Immature natural killer cell (primary cell): ENCODE data around the gene OR51B6. TPM values are rescaled to one million over a fixed set of nuclear protein-coding genes. Genes with fewer than 3 reads are reported as not detected.

ENCODE experiments used
- DNase-seq, 3 donors: peaks; one replicate each; pipeline ENCODE4 v3.0.0; 2022; ENCODE audit warnings: mixed read lengths in 1 of 3
- H3K27ac Mint-ChIP-seq, 6 donors: one replicate each; pipeline ENCODE4 v1.8.0; 2020; ENCODE audit warnings: mixed read lengths in 6 of 6, mild to moderate bottlenecking in 5 of 6, inconsistent platforms in 4 of 6, moderate library complexity in 3 of 6
- H3K27me3 Mint-ChIP-seq, 3 donors: one replicate each; pipeline ENCODE4 v1.8.0; 2020 to 2021; ENCODE audit warnings: low read depth in 3 of 3, mild to moderate bottlenecking in 3 of 3, mixed read lengths in 3 of 3, moderate library complexity in 3 of 3, inconsistent platforms in 1 of 3
- H3K36me3 Mint-ChIP-seq, 3 donors: one replicate each; pipeline ENCODE4 v1.8.0; 2020; ENCODE audit warnings: mixed read lengths in 3 of 3, inconsistent platforms in 2 of 3, mild to moderate bottlenecking in 2 of 3
- H3K4me1 Mint-ChIP-seq, 2 donors: one replicate each; pipeline ENCODE4 v1.8.0; 2020; ENCODE audit warnings: inconsistent platforms in 2 of 2, mild to moderate bottlenecking in 2 of 2, mixed read lengths in 2 of 2, moderate library complexity in 1 of 2
- H3K4me3 Mint-ChIP-seq, 5 donors: one replicate each; pipeline ENCODE4 v1.8.0; 2020; ENCODE audit warnings: mild to moderate bottlenecking in 5 of 5, mixed read lengths in 5 of 5, inconsistent platforms in 3 of 5, moderate library complexity in 3 of 5
- H3K9me3 Mint-ChIP-seq, 6 donors: one replicate each; pipeline ENCODE4 v1.8.0; 2020; ENCODE audit warnings: mild to moderate bottlenecking in 6 of 6, mixed read lengths in 6 of 6, inconsistent platforms in 4 of 6, moderate library complexity in 3 of 6
- polyA plus RNA-seq, 3 donors: library from polyadenylated mRNA; unstranded; fragments of 300-500 nt; fragmentation: Illumina TruSeq; gene quantifications; one replicate each; pipeline ENCODE4 v1.2.3, GENCODE V29; 2021

OR51B6 gene
- polyA plus RNA-seq, 3 donors from 2014 or later, result not detected

DNA sequence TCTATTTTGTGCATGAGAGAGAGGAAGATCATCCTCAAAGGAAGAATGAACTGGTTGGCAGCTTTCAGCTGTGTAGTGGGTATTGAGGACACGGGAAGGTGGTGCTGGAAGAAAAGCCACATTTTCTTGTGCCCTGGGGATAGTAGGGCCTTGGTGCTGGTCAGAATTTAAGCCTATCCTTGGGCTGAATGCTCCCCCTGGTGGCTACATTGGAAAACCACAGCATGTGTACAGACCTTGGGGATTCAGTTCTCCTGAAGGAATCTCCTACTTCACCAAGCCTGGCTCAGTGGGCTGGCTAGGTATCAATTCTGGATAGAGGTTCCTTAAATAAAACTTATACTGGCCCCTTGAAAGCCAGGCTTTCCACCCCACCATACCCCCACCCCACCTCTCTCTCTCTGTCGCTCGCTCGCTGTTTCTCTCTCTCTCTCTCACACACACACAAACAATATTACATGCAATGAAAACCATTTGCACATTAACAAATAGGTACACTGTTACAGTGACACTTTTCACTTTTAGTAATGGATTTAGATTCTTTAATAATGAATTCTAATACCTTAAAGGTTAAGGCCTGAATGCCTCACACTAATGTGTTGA is 29.5 kb downstream of the OR51B6 start:
- DNase-seq, result no peak
- no peaks in the 10 kb centered on the region for H3K4me1 Mint-ChIP-seq
- peaks cover 0 to 3% (median 0%) of the 10 kb centered on the region in 6 donors for H3K9me3 Mint-ChIP-seq
- H3K4me3 Mint-ChIP-seq, result no peak overlapping the region
- no peak overlapping the region for H3K27ac Mint-ChIP-seq
- H3K36me3 Mint-ChIP-seq, result no peaks in the 10 kb centered on the region
- H3K27me3 Mint-ChIP-seq, result peaks cover 0 to 2% (median under 1%) of the 10 kb centered on the region in 3 donors

DNA sequence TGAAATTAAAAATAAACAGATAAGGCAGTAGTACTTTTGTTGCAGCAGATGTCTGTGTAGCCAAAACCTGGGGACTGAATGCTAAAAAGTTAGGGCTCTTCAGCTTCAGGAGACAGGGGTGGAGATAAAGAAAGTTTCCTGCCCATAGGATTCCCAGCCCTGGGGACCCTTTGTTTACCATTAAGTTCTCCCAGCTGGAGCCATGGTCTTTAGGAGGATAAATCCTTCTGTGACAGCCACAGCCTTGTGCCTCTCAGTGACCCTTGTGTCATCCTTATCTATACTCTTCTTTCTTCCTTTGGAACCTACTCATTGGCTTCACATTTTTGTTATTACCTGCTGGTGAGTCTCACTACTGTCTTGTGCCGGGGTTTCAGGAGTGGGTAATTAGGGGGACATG is 32.3 kb downstream of the OR51B6 start, which contains the start of gene OR51M1:
Gene OR51M1 (plus strand): TSS at position 237 of the 400 bp plus-strand sequence. CDS start 5,587 bp downstream, outside the sequence.
- Mint-ChIP-seq H3K9me3 (no peaks in the 10 kb centered on the region), H3K4me1 (no peaks in the 10 kb centered on the region), H3K27me3 (peaks cover 0 to 1% (median under 1%) of the 10 kb centered on the region in 3 donors), H3K36me3 (no peaks in the 10 kb centered on the region), H3K27ac (no peak within 1 kb of the TSS), H3K4me3 (no peak within 1 kb of the TSS)
- DNase-seq, result no peak

DNA sequence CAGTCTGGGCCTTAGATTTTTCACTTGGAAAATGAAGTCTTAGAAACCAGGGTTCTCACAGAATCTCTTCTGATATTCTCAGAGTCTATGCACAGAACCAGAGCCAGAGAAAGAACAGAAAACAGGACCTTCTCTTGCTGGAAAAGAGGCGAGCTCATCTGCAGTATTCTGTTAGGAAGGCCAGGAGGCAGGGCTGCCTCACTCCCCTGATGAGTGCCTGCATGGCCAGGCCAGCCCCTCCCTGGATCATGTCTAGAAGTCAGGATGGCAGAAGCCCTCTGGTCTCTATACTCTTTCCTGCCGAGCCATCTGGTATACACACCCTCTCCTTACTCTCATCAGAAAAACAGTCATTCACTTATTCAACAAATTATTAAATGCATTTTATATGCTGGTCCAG is 33.0 kb downstream of the OR51B6 start:
- H3K4me1 Mint-ChIP-seq, result no peaks in the 10 kb centered on the region
- no peaks in the 10 kb centered on the region for H3K9me3 Mint-ChIP-seq
- H3K36me3 Mint-ChIP-seq, result no peaks in the 10 kb centered on the region
- no peak overlapping the region for H3K4me3 Mint-ChIP-seq
- DNase-seq, result no peak
- no peak overlapping the region for H3K27ac Mint-ChIP-seq
- peaks cover 0 to 1% (median 0%) of the 10 kb centered on the region in 3 donors for H3K27me3 Mint-ChIP-seq

DNA sequence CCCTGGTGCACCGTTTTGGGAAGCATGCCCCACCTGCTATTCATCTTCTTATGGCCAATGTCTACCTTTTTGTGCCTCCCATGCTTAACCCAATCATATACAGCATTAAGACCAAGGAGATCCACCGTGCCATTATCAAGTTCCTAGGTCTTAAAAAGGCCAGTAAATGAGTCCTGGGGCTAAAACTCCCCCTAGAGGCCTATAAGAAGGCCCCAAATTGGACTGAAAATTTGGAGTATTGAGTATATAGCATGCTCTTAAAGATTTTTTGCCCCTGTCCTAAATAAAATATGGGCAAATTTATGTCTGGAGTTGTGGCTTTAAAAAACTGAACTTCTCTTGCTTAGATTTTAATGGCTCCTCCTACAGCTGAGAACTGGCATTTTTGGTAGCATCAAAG is 38.9 kb downstream of the OR51B6 start:
- Mint-ChIP-seq H3K4me1 (no peaks in the 10 kb centered on the region), H3K4me3 (no peak overlapping the region), H3K9me3 (no peaks in the 10 kb centered on the region), H3K27ac (no peak overlapping the region), H3K27me3 (peaks cover 0 to 3% (median 3%) of the 10 kb centered on the region in 3 donors), H3K36me3 (no peaks in the 10 kb centered on the region)
- DNase-seq, result no peak

DNA sequence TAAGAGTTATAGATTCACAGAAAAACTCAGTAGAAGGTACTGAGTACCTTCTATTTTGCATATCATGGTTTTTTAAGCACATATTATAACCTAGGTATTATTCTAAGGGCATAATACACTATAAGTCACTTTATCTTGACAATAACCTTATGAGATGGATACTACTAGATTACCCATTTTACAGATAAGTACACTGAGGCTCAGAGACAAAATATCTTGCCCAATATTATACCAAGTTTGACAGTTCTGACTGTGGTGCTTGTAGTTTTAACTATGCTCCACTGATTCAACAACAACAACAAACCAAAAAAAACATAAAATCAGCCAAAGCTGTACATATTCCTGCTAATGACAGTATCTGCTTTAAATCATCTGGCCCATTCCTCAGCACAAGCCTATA is 42.8 kb downstream of the OR51B6 start:
- Mint-ChIP-seq H3K27ac (no peak overlapping the region), H3K4me1 (no peaks in the 10 kb centered on the region), H3K27me3 (peaks cover 0 to 5% (median 2%) of the 10 kb centered on the region in 3 donors), H3K36me3 (no peaks in the 10 kb centered on the region), H3K4me3 (no peak overlapping the region), H3K9me3 (no peaks in the 10 kb centered on the region)
- no peak for DNase-seq

DNA sequence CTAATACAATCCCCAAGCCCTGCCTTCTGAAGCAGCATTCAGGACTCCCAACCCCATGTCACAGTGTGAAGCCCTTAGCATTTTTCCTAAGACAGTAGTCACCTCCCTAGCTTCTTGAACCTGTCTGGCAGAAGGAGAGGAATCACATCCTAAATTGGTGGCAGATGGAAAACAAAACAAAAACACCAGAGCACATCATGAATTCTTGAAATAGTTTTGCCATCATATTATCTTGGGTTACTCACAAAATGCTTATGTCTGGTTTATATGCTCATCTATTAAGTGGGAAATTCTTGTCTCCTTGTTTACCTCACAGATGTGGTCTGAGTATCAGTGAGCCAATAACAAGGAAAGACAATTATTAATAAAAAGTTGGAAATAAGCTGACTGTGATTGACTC is 47.6 kb downstream of the OR51B6 start:
- no peaks in the 10 kb centered on the region for H3K36me3 Mint-ChIP-seq
- peaks cover 0 to 8% (median 0%) of the 10 kb centered on the region in 6 donors for H3K9me3 Mint-ChIP-seq
- peaks cover 2 to 3% (median 2%) of the 10 kb centered on the region in 3 donors for H3K27me3 Mint-ChIP-seq
- no peak overlapping the region for H3K4me3 Mint-ChIP-seq
- no peak overlapping the region for H3K27ac Mint-ChIP-seq
- no peaks in the 10 kb centered on the region for H3K4me1 Mint-ChIP-seq
- no peak for DNase-seq

Other genes with a start within 250 kb of the OR51B6 start
- gene OR52A5, start 213.2 kb upstream of the OR51B6 start, polyA plus RNA-seq, result not detected
- not detected for gene OR52A1, start 196.8 kb upstream of the OR51B6 start, polyA plus RNA-seq
- not detected for gene OR51V1, start 150.8 kb upstream of the OR51B6 start, polyA plus RNA-seq
- gene HBB, start 124.4 kb upstream of the OR51B6 start, polyA plus RNA-seq, result 100 to 1,000 TPM; 155 to 747 (median 736) TPM
- 1 to 10 TPM in 1 of 3 donors, not detected in 2; 1.2 TPM for gene HBD, start 117.0 kb upstream of the OR51B6 start, polyA plus RNA-seq
- gene HBG1, start 101.7 kb upstream of the OR51B6 start, polyA plus RNA-seq, result not detected
- gene HBG2, start 96.7 kb upstream of the OR51B6 start, polyA plus RNA-seq, result 1 to 10 TPM in 1 of 3 donors, not detected in 2; 1.9 TPM
- gene HBE1, start 81.6 kb upstream of the OR51B6 start, polyA plus RNA-seq, result not detected
- not detected for gene OR51B4, start 49.6 kb upstream of the OR51B6 start, polyA plus RNA-seq
- gene OR51B2, start 27.2 kb upstream of the OR51B6 start, polyA plus RNA-seq, result not detected
- gene OR51B5, start 8.0 kb upstream of the OR51B6 start, polyA plus RNA-seq, result not detected
- not detected for gene OR51M1, start 32.3 kb downstream of the OR51B6 start, polyA plus RNA-seq
- gene OR51Q1, start 70.6 kb downstream of the OR51B6 start, polyA plus RNA-seq, result not detected
- not detected for gene OR51I1, start 90.0 kb downstream of the OR51B6 start, polyA plus RNA-seq
- not detected for gene OR51I2, start 97.8 kb downstream of the OR51B6 start, polyA plus RNA-seq
- not detected for gene OR52D1, start 137.2 kb downstream of the OR51B6 start, polyA plus RNA-seq
- gene UBQLN3, start 158.4 kb downstream of the OR51B6 start, polyA plus RNA-seq, result not detected
- gene UBQLNL, start 165.2 kb downstream of the OR51B6 start, polyA plus RNA-seq, result not detected
- not detected for gene OR52H1, start 197.0 kb downstream of the OR51B6 start, polyA plus RNA-seq
- not detected for gene OR52B6, start 229.4 kb downstream of the OR51B6 start, polyA plus RNA-seq
- gene TRIM6, start 245.1 kb downstream of the OR51B6 start, polyA plus RNA-seq, result not detected